Fibroblast of mammary gland (primary cell): ENCODE results near the gene CNNM1.

Experiments
- DNase-seq: peaks from one replicate; pipeline ENCODE4 v3.0.0-alpha.2; 2010; ENCODE audit warnings: low read depth
- H3K4me3 ChIP-seq: 2 replicates; pipeline ENCODE4 v1.5.1; 2011; ENCODE audit warnings: low read depth, mild to moderate bottlenecking, low read length, moderate library complexity; ENCODE audit not compliant: control insufficient read depth
- TF ChIP-seq, protein P1 (sequence below): conservative IDR thresholded peaks from 2 replicates; pipeline ENCODE4 v1.5.1; 2011; ENCODE audit warnings: low read depth, low read length, inconsistent platforms; ENCODE audit not compliant: control insufficient read depth, insufficient read depth

The CNNM1 gene

DNA sequence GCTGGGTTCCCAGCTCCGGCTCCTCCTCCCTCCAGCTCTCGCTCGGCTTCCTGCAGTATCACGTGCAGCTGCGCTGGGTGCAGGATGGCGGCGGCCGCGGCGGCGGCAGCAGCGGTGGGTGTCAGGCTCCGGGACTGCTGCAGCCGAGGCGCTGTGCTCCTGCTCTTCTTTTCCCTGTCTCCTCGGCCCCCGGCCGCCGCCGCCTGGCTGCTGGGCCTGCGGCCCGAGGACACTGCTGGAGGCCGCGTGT is at the start of gene CNNM1:
Gene CNNM1, plus strand, starts transcription at position 53 of the 250 bp plus-strand sequence. Its CDS starts 32 bp downstream, at position 85.
- TF ChIP-seq, protein P1, sequence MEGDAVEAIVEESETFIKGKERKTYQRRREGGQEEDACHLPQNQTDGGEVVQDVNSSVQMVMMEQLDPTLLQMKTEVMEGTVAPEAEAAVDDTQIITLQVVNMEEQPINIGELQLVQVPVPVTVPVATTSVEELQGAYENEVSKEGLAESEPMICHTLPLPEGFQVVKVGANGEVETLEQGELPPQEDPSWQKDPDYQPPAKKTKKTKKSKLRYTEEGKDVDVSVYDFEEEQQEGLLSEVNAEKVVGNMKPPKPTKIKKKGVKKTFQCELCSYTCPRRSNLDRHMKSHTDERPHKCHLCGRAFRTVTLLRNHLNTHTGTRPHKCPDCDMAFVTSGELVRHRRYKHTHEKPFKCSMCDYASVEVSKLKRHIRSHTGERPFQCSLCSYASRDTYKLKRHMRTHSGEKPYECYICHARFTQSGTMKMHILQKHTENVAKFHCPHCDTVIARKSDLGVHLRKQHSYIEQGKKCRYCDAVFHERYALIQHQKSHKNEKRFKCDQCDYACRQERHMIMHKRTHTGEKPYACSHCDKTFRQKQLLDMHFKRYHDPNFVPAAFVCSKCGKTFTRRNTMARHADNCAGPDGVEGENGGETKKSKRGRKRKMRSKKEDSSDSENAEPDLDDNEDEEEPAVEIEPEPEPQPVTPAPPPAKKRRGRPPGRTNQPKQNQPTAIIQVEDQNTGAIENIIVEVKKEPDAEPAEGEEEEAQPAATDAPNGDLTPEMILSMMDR, result no peak
- peak; percentile 14 for DNase-seq
- peak within 1 kb of the TSS; percentile 35 for H3K4me3 ChIP-seq

DNA sequence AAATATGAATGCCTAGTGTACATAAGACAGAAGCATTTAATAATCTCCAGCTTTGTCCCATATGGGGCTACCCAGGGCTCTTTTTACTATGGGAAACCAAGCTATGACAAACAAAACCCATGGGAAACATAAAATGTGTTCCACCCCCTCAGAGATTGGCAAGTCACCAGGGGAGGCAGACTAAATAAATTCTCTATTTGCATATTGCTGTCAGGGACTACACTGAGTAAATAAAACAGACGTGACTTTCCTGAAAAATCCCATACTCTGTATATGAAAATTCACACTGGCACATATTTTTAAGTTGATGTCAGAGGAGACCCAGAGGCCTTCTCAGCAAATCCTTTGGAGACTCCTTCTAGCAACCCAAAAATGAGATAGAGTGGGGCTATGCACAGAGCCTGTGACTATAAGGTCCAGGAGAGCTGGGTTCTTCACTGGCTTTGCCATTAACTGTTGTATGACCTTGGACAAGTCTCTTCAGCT is 49.5 kb upstream of the CNNM1 start:
- TF ChIP-seq, protein P1, result no peak
- peak; percentile 70 for DNase-seq
- no peak overlapping the region for H3K4me3 ChIP-seq

DNA sequence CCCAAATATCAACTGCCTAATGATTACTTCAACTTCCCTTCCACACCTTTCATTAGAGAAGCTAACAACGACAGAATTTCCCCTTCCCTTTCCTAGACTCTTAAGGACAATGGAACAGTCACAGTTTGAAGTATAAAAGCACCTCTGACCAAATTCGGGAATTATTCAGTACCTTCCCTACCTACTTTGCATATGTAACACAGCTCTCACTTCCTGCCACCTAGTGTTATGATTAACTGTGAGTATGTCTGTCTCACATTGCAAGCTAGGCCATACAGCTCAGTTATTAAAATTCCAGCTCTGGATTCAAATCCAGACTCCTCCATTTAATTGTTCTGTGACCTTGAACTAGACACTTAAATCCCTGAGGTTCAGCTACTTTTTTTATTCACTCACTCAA is 48.7 kb upstream of the CNNM1 start:
- no peak for DNase-seq
- TF ChIP-seq, protein P1, result no peak

DNA sequence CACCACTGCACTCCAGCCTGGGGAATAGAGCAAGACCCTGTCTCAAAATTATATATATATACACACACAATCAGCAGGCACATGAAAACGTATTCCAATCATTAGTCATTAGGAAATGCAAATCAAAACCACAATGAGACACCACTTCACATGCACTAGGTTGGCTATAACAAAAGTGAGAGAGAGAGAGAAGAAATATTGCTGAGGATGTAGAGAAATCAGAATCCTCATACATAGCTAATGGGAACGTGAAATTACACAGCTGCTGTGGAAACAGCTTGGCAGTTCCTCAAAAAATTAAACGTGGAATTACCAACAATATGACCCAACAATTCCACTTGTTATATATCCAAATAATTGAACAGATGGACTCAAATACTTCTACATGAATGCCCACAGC is 43.3 kb upstream of the CNNM1 start:
- TF ChIP-seq, protein P1, result no peak
- DNase-seq, result peak; percentile 59
- H3K4me3 ChIP-seq, result no peak overlapping the region

More for the DNA sequence above, 48.7 kb upstream of the CNNM1 start:
- H3K4me3 ChIP-seq, result no peak overlapping the region

DNA sequence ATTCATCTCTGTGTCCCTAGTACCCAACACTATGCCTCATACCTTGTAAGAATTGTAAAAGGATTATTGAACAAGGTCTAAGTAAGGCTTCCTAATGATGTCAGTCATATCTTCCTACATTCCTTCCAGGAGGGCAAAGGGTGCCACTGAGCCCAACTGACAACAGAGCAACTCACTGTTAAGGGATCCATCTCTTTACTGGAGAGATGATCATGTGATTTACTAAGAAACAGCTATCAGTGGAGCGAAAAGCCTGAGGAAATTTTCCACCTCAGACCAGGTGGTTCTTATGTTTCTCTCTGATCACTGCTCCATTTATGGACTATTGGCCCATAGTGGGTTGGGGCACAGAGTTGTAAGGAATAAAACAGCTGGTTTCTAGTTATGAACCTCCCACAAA is 38.9 kb upstream of the CNNM1 start:
- DNase-seq, result no peak
- TF ChIP-seq, protein P1, result no peak
- no peak overlapping the region for H3K4me3 ChIP-seq

DNA sequence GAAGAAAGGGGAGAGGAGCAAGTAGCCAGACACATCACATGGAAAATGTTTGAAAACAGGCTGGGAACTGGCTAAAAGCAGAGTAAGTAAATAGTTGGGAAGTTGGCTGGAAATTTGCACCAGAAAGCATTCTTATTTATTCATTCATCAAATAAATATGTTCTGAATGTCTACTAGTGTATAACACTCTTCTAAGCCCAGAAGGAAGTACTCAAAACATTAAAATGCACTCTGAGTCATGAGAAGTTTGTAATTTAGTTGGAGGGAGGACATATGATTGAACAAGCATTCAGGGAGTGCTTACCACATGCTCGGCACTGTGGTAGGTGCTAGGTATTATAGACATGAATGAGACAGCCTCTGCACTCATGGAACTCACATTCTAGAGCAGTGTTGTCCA is 37.0 kb upstream of the CNNM1 start:
- TF ChIP-seq, protein P1, result no peak
- DNase-seq, result peak; percentile 90

DNA sequence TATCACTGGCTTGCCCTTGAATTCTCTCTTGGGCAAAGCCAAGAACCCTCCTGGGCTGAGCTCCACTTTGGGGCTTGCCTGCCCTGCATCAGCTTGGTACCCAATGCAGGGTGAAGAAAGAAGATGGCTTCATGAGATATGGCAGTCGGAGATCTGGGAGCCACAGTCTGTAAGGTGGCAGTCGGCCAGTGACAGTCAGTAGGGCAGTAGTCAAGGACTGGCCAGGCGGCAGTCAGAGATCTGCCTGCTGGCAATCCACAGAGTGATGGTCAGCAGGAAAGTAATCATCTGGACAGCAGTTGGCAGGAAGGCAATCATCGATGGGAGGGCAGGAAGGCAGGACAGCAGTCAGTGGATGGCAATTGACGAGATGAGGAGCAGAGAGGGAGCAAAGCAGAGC is 32.6 kb upstream of the CNNM1 start:
- H3K4me3 ChIP-seq, result no peak overlapping the region
- TF ChIP-seq, protein P1, result no peak
- DNase-seq, result no peak

More for the DNA sequence above, 37.0 kb upstream of the CNNM1 start:
- no peak overlapping the region for H3K4me3 ChIP-seq
